NOMO-1 (cell line): ENCODE data around the gene NEUROD4.

Experiments used
- DNase-seq, 2 experiments: peaks; one replicate each; lab custom pipeline; 2025; ENCODE audit not compliant: unreplicated experiment in 2 of 2; lab: John Stamatoyannopoulos, UW

Gene NEUROD4

GRCh38 chr12:54997929-54998522 lies 21.7 kb upstream of the NEUROD4 start:
- DNase-seq: no peak

DNA sequence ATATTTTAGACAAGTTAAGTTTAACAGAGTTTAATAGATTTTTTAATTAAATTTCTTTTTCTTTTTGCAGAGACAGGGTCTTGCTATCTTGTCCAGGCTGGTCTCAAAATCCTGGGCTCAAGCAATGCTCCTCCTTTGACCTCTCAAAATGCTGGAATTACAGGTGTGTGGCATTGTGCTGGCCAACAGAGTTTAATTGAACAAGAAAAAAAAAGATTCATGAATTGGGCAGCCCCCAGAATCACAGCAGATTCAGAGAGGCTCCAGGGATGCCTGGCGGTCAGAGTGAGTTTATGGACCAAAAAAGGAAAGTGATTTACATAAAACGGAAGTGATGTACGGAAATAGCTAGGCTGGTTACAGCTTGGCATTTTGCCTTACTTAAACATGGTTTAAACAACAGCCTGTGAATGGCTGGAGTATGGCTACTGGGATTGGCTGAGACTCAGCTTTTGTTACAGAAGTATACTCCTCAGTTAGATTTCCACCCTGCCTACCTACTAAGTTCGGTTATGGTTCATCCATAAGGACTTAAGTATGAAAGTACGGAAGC lies 20.7 kb upstream of the NEUROD4 start:
- DNase-seq: peak in 1 of 2 experiments; percentile 9

- DNase-seq: no peak
Measured at GRCh38 chr12:55001198-55001868, 18.4 kb upstream of the NEUROD4 start.

DNA sequence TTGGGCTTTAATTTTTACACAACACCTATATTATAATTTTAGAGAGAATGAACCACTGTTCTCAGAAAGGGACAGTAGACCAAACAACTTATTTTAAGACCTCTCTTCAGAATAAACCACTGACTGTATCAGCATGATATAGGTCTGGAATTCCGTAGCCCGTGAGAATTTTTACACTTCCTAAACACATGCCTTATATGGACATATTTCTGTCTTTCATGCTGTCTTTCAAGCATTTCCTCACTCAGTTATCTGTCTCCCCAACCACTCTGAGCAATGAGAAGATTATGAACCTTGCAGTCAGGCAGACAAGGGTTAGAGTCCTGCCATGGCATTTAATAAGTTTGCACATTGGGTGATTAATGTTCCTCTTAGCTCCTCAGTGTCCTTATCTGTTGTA lies 17.4 kb upstream of the NEUROD4 start:
- DNase-seq: no peak

DNA sequence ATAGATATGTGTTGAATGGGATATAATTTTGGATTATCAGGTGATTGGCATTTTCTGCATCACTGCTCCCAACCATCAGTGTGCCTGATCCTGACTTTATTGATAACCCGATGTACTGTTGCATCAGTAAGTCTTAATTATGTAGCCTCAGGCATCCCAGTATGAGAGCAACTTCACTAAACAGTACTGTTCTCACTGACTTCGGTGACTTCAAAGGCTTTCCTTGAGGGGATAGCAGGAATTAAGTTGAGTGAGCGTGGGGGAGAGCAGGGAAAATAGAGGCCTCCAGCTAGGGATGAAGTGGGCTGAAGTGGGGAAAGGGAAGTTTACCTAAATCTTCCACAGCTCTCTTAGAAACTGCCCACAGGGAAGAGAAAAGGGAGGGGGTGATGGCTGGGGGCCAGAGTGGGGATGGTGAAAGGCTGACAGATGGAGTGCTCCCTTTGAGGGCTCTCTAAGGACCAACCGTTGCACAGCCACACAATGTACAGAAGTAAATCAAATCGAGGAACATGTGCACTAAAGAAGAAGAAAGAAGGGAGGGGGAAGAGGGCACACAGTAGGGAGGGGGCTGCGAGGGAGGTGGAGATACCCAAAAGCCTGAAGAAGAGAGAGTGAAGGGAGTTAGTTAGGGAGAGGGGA lies 10.7 kb upstream of the NEUROD4 start:
- DNase-seq: no peak

GRCh38 chr12:55017416-55017925 lies 2.3 kb upstream of the NEUROD4 start:
- no peak for DNase-seq

- DNase-seq: no peak
Measured at GRCh38 chr12:55024575-55024974, 4.8 kb downstream of the NEUROD4 start.

- DNase-seq: no peak
Measured at GRCh38 chr12:55025508-55025907, 5.7 kb downstream of the NEUROD4 start.

DNA sequence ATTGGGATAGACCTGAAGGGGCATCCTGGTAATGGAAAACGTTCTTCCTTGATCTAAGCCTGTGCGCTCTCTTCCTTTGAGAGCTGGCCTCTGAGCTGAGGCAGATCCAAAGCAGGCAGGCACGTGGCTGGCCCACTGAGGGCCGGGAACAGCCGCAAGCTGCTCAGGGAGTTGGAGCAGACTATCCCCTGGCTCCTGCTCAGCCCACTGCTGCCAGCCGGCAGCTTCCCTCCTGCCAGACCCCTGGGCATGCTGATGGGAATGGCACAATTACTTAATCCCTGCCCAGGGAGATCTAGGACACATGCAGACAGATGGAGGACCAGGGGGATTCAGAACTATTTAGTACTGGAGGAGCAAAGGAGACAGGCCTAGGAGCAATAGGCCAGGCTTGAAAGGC lies 14.4 kb downstream of the NEUROD4 start:
- DNase-seq: no peak

GRCh38 chr12:55036326-55037115 lies 16.7 kb downstream of the NEUROD4 start:
- DNase-seq: peak; percentile 38 to 56

DNA sequence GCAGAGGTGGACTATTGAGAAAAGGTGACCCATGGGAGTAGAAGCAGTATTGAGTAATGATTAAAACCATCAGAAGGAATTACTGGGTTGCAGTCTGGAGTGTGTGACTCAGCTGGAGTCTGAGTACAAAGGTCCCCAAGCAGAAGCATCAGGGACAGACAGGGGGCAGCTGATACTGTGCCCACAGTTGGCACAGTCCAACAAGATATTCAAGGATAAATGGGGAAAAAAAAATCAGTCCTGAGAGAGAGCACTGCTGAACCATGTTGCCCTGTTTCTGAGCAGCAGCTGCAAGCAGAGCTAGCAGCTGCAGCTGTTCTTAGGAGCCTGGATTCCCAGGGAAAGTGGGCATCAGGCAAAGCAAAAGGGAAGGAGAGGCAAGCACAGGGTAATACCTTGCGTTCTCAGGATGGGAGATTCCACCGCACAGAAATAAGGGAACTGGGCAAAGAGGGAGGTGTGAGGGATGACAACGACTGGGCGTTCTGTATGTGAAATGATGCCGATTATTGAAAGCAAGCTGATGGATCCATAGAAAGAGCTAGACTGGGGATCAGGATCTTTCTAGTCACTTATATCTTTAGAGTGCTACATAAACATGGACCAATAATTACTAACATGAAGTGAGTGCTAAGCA lies 17.7 kb downstream of the NEUROD4 start:
- no peak for DNase-seq

- DNase-seq: no peak
Measured at GRCh38 chr12:55039395-55040354, 19.9 kb downstream of the NEUROD4 start.

DNA sequence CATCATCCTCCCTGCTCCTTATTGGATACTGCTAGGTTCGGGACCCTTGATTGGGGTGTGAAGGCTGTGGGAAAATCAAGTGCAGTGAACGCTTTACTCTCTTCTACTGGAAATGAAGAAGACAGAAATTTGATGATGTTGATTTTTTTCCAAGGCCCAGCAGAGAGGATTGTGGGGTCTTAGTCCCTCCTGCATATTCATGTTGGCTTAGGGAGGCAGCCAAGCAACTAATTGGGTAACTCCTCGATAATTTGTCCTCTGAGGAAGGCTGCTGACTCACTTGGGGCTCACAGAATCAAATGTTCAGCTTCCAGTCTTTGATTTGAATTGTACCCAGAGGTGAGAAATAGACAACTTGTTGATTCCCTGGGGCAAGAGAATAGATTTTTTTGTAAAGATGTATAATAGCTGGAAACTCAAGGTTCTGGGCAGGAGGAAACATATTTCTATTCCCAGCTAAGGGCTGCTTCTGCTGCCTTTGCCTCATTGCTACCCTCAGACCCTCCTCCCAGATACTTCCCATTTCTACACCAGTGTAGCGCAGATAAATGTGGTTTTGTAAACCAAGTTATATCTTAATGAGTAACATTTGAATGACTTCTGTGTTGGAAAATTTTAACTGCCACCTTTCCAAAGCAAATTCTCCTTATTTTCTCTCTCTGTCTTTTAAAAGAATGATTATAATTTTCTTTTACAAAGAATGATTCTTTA lies 21.7 kb downstream of the NEUROD4 start:
- DNase-seq: peak; percentile 27 to 36

GRCh38 chr12:55043542-55043941 lies 23.8 kb downstream of the NEUROD4 start:
- peak; percentile 40 to 82 for DNase-seq

DNA sequence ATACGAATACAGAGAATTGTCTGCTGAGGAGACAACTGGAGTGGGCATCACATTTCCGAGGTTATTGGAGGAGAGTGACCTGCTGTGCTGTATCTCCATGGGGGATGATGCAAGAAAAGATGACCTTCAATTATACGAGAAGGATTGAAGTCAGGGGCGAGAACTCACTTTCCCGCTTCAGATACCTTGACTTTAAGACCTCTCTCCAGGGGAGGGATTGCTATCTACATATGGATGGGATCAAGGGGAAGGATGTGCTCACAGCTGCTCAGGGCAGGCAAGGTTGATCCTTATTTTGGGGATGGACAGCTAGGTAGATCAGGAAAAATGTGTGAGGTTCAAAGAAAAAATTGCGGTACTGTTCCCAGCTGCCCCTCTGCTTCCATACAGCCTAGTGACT lies 24.4 kb downstream of the NEUROD4 start:
- no peak for DNase-seq

- no peak for DNase-seq
Measured at GRCh38 chr12:55049676-55050075, 29.9 kb downstream of the NEUROD4 start.

DNA sequence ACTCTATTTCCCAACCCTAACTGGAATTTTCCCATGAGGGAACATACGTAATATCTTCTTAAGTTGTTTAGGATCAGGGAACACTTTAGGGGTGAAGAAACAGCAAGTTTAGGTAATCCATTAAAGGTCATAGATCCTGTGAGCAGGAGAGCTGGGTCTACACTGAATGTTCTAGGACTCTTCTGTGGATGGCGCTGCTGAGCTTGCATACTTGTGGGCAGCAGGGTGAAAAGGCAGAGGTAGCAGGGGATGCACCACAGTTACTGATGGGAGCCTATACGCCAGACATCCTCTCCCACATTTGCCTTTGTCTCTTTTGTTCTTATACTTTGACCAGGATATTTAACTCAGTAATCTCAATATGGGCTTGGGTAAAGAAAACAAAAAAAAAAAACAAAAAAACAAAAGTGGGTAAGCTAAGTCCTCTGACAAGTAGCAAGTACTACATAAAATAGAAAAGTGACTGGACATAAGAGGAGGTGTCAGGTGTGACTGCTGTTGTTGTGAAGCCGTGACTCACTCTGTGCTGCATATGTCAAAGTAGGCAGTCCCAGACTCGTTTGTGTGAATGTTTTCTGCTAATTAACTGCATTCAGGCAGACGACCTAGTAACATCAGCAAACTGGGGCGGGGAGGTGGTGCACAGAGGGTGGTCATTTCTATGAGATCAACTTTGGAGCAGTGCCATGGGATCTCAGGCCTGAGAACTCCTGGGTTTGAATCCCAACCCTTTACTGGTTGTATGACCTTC lies 31.6 kb downstream of the NEUROD4 start:
- no peak for DNase-seq

- no peak for DNase-seq
Measured at GRCh38 chr12:55057481-55057880, 37.7 kb downstream of the NEUROD4 start.
